SU-DHL-6 (cell line): Measurements from ENCODE around the gene RTBDN.

Experiments used
- H2AFZ ChIP-seq: fragments of 200-600 bp; sonication (generic); 2 replicates; pipeline ENCODE4 v1.6.1; 2014; ENCODE audit warnings: low read depth, mild to moderate bottlenecking, moderate library complexity, mixed read lengths, antibody characterized with exemption, low read length; ENCODE audit not compliant: severe bottlenecking
- H3F3A ChIP-seq: fragments of 200-600 bp; shearing (Covaris generic); 2 replicates; pipeline ENCODE4 v1.6.0; 2016; ENCODE audit warnings: antibody characterized with exemption, mild to moderate bottlenecking; ENCODE audit not compliant: insufficient read depth
- H3K27ac ChIP-seq: fragments of 200-600 bp; sonication (generic); 2 replicates; pipeline ENCODE4 v1.5.1; 2016; ENCODE audit warnings: low read depth, mild to moderate bottlenecking, low read length, moderate library complexity, mixed read lengths
- H3K27me3 ChIP-seq: fragments of 200-600 bp; sonication (generic), shearing (Covaris generic); 2 replicates; pipeline ENCODE4 v1.6.0; 2014; ENCODE audit warnings: mild to moderate bottlenecking, low read length
- H3K36me3 ChIP-seq: fragments of 200-600 bp; sonication (generic); 2 replicates; pipeline ENCODE4 v1.6.1; 2014; ENCODE audit warnings: mild to moderate bottlenecking, low read length, mixed read lengths
- H3K4me2 ChIP-seq: fragments of 300-600, 200-600 bp; shearing (Covaris generic), sonication (generic); 2 replicates; pipeline ENCODE4 v1.6.0; 2014; ENCODE audit warnings: low read length, low read depth, mild to moderate bottlenecking; ENCODE audit not compliant: poor library complexity, severe bottlenecking
- H3K4me3 ChIP-seq: fragments of 200-600 bp; sonication (generic); 2 replicates; pipeline ENCODE4 v1.5.1; 2014; ENCODE audit warnings: antibody characterized with exemption, low read length, mild to moderate bottlenecking, mixed read lengths; ENCODE audit not compliant: insufficient read depth, poor library complexity, severe bottlenecking
- H3K79me2 ChIP-seq: fragments of 200-600 bp; sonication (generic); 2 replicates; pipeline ENCODE4 v1.6.1; 2014; ENCODE audit warnings: mild to moderate bottlenecking, low read length, moderate library complexity; ENCODE audit not compliant: insufficient read depth
- H3K9ac ChIP-seq: fragments of 200-600 bp; sonication (generic); 2 replicates; pipeline ENCODE4 v1.7.0; 2014; ENCODE audit warnings: mild to moderate bottlenecking, low read length
- H3K9me2 ChIP-seq: fragments of 200-600 bp; sonication (generic); replicated peaks from 2 replicates; pipeline ENCODE4 v1.6.1; 2014; ENCODE audit warnings: low read length; ENCODE audit not compliant: insufficient read depth
- H3K9me3 ChIP-seq: fragments of 200-600 bp; sonication (generic); 2 replicates; pipeline ENCODE4 v1.6.1; 2014; ENCODE audit warnings: low read length, mixed read lengths; ENCODE audit not compliant: insufficient read depth
- H4K20me1 ChIP-seq: fragments of 200-600 bp; sonication (generic); 2 replicates; pipeline ENCODE4 v1.6.1; 2014; ENCODE audit warnings: low read depth, mild to moderate bottlenecking, antibody characterized with exemption, low read length, moderate library complexity, mixed read lengths
- EZH2phosphoT487 ChIP-seq: fragments of 200-600 bp; sonication (generic), shearing (Covaris generic); conservative IDR thresholded peaks from 2 replicates; pipeline ENCODE4 v1.6.1; 2018; ENCODE audit warnings: mild to moderate bottlenecking, antibody characterized with exemption, low read length, moderate library complexity, mixed read lengths
- TF ChIP-seq, protein P1 (sequence below): fragments of 200-600 bp; sonication (generic); IDR thresholded peaks from one replicate; pipeline ENCODE4 v1.5.1; 2017; ENCODE audit warnings: antibody characterized with exemption, mild to moderate bottlenecking, low read length, moderate library complexity; ENCODE audit not compliant: insufficient read depth, poor library complexity, severe bottlenecking

The RTBDN gene

DNA sequence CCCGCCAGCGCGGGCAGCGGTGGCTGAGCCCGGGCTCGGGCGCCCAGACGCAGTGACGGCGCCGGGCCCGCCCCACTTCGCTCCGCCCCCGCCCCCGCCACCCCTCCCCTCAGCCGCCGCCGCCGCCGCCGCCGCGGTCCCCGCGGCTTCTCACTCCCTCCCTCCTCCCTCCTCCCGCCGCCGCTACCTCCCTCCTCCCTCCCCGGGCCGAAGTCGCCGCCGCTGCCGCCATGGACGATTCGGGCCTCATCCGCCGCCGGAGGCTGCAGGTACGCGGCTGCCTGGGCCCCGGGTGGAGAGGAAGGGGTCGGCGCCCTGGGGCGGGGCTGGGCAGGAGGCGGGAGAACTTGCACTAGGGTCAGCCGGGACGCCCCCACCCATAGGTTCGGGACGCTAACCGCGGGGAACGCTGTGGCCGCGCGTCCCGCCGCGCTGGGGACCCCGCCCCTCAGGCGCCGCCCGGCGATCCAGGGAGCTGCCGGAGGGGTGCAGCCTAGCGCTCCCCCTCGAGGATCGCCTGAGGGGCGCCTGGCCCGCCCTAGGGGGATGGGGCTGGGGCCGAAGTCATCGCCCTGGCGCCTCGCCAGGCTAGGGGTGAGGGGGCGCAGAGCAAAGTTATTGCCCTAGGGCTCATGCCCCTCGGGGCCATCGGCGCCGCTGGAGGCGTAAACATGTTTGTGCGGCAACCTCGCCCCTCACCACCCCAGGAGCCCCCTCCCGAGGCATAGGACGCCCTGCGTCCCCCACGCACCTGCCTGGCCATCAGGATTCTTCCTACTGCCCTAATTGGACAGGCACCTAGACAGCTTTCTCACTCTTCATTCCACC, 427 bp downstream of the RTBDN start:
- H2AFZ ChIP-seq, result peak overlapping the region; percentile 94
- H3K79me2 ChIP-seq, result no peaks in the 10 kb centered on the region
- TF ChIP-seq, protein P1, sequence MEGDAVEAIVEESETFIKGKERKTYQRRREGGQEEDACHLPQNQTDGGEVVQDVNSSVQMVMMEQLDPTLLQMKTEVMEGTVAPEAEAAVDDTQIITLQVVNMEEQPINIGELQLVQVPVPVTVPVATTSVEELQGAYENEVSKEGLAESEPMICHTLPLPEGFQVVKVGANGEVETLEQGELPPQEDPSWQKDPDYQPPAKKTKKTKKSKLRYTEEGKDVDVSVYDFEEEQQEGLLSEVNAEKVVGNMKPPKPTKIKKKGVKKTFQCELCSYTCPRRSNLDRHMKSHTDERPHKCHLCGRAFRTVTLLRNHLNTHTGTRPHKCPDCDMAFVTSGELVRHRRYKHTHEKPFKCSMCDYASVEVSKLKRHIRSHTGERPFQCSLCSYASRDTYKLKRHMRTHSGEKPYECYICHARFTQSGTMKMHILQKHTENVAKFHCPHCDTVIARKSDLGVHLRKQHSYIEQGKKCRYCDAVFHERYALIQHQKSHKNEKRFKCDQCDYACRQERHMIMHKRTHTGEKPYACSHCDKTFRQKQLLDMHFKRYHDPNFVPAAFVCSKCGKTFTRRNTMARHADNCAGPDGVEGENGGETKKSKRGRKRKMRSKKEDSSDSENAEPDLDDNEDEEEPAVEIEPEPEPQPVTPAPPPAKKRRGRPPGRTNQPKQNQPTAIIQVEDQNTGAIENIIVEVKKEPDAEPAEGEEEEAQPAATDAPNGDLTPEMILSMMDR, result no peak
- no peak for TF ChIP-seq EZH2phosphoT487
- H3F3A ChIP-seq, result peaks cover 13% of the 10 kb centered on the region
- H3K9ac ChIP-seq, result peak overlapping the region; percentile 71
- H3K27me3 ChIP-seq, result no peaks in the 10 kb centered on the region
- no peaks in the 10 kb centered on the region for H3K36me3 ChIP-seq
- H3K4me2 ChIP-seq, result peak overlapping the region; percentile 60
- H3K9me2 ChIP-seq, result no peaks in the 10 kb centered on the region
- H4K20me1 ChIP-seq, result no peaks in the 10 kb centered on the region
- H3K27ac ChIP-seq, result no peak overlapping the region
- peak overlapping the region; percentile 81 for H3K4me3 ChIP-seq
- no peaks in the 10 kb centered on the region for H3K9me3 ChIP-seq

GRCh38 chr19:12833418-12833737, 1.0 kb downstream of the RTBDN start:
- Histone ChIP-seq H3K4me2 (peak overlapping the region; percentile 69), H3K27me3 (no peaks in the 10 kb centered on the region), H3K4me3 (peak overlapping the region; percentile 54), H3K79me2 (no peaks in the 10 kb centered on the region), H4K20me1 (no peaks in the 10 kb centered on the region), H3K36me3 (no peaks in the 10 kb centered on the region), H2AFZ (no peak overlapping the region), H3F3A (peaks cover 13% of the 10 kb centered on the region), H3K9me2 (no peaks in the 10 kb centered on the region), H3K9me3 (no peaks in the 10 kb centered on the region), H3K9ac (peak overlapping the region; percentile 46), H3K27ac (no peak overlapping the region)
- TF ChIP-seq, protein P1, result no peak
- no peak for TF ChIP-seq EZH2phosphoT487

DNA sequence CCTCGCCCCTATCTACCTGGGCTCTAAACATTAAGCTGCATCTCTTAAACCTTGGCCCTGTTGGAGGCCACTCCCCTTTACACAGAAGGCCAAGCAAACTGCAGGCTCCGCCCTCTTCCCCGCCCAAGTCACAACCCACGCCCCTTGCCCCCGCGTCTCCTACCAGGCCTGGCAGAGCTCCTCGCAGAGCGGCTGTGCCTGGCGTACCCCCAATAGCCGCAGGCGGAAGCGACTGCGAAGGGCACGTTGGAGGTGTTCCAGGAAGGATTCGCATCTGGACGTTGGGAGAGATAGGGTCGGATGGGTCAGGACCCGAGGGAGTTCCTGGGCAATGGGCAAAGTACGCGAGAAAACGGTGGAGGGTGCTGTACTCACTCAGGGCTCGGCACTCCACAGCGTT, 5.9 kb downstream of the RTBDN start:
- Histone ChIP-seq H3K9me2 (no peaks in the 10 kb centered on the region), H3K4me3 (no peak overlapping the region), H4K20me1 (no peaks in the 10 kb centered on the region), H3K27me3 (no peaks in the 10 kb centered on the region), H3F3A (peaks cover 6% of the 10 kb centered on the region; the same call in 1 of the 2 replicates), H3K27ac (no peak overlapping the region), H3K9ac (peak overlapping the region; percentile 38), H3K36me3 (no peaks in the 10 kb centered on the region), H3K79me2 (no peaks in the 10 kb centered on the region), H2AFZ (peak overlapping the region; percentile 44), H3K4me2 (peak overlapping the region; percentile 38), H3K9me3 (no peaks in the 10 kb centered on the region)
- TF ChIP-seq, protein P1, result no peak
- TF ChIP-seq EZH2phosphoT487, result no peak
